GM21786 (cell line): ENCODE data around the gene EDEM3.
"Not testable (repeated sequence)": the region's sequence is repeated elsewhere in the genome, so short reads cannot be mapped to it uniquely, and the experiment has no call there.

ENCODE experiments used
- ATAC-seq: cut with Tn5 transposase; IDR thresholded peaks from one replicate; pipeline ENCODE4 v1.9.1; 2021; ENCODE audit not compliant: unreplicated experiment

The EDEM3 gene

GRCh38 chr1:184770181-184770979, 15.7 kb upstream of the EDEM3 start:
- ATAC-seq: no peak

DNA sequence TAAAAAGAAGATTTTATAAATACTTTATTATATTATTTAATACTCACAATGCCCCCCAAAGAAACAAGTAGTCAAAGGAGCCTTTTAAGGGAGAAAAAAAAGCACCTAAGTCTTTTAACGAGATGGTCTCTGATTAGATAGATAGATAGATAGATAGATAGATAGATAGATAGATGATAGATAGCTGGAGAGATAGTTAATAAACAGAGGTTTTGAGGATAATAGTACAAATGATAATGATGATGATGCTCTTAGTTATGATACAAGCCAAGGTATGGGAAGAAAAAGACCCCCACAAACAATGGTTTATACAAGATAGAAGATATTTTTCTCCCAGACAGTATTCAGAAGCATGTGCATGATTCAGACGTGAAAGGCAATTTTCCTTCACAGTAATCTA, 14.6 kb upstream of the EDEM3 start:
- ATAC-seq: no peak

GRCh38 chr1:184768467-184768866, 13.8 kb upstream of the EDEM3 start:
- ATAC-seq: no peak

- ATAC-seq: no peak
Observed at GRCh38 chr1:184767591-184767990, 12.9 kb upstream of the EDEM3 start.

DNA sequence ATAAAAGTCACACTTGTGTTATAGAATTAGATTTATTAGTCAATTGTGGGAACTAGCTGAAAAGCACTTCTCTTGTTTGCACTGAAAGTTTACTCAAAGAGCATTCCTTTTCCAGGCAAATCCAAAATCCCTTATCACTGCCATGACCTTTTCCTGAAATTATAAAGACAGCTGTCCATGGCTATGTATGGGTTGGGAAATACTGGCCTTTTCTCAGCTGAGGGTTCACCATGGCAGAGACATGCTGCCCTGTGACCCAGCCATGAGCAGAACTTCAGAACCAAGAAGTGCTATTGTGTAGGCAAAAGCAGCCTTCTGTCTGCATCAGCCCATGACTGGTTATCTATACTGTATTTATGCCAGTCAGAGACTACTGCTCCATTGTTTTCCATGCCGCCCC, 9.8 kb upstream of the EDEM3 start:
- ATAC-seq: no peak

GRCh38 chr1:184763520-184763919, 8.9 kb upstream of the EDEM3 start:
- not testable (repeated sequence) for ATAC-seq

DNA sequence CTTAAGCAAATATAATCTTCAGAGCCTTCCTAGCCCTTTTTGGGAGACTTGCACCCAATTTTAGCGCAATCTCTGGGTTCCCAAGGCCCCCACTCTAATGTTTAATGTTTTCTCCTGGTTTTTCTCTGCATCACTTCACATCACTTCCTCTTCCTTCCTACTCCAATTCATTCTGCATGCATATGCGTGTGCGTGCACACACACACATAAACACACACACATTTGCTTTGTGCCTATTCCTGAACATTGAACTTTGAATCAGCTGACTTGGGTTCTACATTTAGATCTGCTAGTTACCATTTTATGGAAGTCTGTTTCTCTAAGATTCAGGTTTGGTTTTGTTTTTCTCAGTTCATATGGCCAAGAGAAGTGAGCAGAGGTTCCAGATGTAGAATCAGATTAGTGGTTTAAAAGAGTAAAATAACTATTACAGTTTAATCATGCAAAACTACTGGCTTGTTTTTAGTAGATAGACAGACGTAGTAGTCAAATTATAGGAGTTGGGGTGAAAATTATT, 7.4 kb upstream of the EDEM3 start:
- no peak for ATAC-seq

GRCh38 chr1:184759651-184760050, 5.0 kb upstream of the EDEM3 start:
- no peak for ATAC-seq

GRCh38 chr1:184759112-184759511, 4.5 kb upstream of the EDEM3 start:
- ATAC-seq: no peak

DNA sequence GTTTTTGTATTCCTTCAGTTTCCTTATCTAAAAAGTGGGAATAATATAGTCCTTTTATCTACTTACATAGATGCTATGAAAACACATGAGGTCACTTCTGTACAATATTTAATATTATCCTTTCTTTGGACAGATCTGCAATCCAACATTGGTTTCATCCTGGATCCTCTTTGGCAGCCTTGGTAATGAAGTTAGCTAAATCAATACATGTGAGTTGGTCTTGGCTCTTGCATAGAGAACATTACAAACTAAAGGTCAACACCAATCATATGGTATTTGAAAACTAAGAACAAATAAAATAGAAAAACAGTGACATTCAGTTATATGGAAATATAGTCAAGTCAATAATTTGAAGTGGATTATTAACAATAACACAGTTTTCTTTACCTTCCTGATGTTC, 3.2 kb upstream of the EDEM3 start:
- no peak for ATAC-seq

- ATAC-seq: no peak
Observed at GRCh38 chr1:184757406-184757805, 2.7 kb upstream of the EDEM3 start.

- peak; percentile 0 for ATAC-seq
Observed at GRCh38 chr1:184755226-184756065, 788 bp upstream of the EDEM3 start.

- ATAC-seq: peak; percentile 3
Observed at GRCh38 chr1:184753608-184754475, 816 bp downstream of the EDEM3 start.

- no peak for ATAC-seq
Observed at GRCh38 chr1:184753117-184753516, 1.5 kb downstream of the EDEM3 start.

DNA sequence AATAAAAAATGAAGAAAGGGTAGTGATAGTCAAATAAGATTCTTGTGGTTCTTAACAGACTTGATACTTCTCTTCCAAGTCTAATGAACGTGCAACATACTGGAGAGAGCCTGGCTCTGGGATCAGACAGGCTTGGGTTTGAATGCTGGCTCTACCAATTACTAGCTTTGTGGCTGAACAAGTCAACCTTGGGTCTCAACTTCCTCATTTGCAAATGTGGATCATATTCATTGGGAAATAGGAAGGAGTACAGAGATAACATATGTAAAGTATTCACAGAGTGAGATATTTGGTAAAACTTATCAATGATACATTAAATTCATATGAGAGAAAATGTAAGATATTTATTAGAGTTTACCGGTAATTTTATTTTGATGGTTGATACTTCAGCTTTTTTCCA, 2.0 kb downstream of the EDEM3 start:
- no peak for ATAC-seq

DNA sequence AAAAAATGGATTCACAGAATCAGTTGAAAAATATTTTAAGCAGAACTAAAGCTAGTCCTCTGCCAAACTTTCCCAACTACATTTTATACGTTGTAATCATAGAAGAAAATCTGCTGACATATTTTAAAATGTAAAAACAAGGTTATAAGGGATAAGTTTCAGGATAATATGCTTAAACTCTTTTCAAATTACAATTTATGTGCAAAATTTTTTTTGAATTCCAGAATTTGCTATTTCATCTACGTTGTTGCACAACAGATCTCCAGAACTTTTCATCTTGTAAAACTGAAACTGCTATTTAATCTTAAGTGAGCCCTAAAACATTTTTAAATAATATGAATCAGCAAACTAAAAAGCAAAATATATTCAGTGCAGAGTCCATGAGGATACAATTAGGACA, 5.9 kb downstream of the EDEM3 start:
- no peak for ATAC-seq

DNA sequence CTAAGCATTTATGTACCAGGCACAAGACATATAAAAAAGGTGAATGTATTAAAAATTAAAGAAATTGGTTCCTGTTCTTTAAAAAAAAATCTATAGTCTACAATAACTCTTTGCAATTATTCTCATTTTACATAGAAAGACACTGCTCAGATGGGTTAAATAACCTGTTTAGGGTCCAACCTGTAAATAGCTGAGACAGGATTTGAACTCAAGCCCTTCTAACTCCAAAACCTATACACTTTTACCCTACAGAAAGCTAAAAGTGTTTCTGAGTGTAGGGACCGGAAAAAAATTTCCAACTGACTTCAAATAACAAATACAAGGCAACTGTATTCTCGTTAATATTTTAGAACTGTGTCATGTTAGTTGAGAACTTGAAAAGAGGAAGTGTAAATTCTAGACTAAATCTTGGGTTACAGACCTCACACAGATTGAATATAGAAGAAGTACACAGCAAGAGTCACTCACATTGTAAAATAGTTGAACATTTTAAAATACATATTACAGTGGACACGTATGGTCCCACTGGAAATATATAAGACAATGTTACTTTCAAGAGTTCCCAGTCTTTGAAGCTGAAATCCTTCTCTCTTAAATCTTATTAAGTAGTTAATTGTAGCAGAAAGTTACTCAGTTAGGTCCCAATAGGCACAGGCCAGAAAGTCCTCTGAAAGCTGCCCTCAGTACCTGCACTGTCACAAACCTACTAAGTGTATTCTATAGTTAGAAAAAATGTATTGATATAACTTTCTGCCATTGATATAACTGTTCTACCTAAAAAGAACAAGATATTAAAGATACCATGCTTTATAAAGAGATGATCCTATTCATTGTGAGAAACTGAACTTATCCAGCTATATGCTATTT, 7.3 kb downstream of the EDEM3 start:
- ATAC-seq: peak; percentile 70

- peak; percentile 29 for ATAC-seq
Observed at GRCh38 chr1:184745929-184746638, 8.6 kb downstream of the EDEM3 start.

GRCh38 chr1:184745110-184745509, 9.5 kb downstream of the EDEM3 start:
- no peak for ATAC-seq
